ENCODE measurements around the gene ANKRD33B. TPM values are rescaled to one million over a fixed set of nuclear protein-coding genes. Genes with fewer than 3 reads are reported as not detected.

Gene ANKRD33B
- polyA plus RNA-seq, 1 donor from 2014 or later: 1.5 TPM

GRCh38 chr5:10679336-10679988, 115.6 kb downstream of the ANKRD33B start:
- peaks cover 0 to 6% (median 0%) of the 10 kb centered on the region in 3 donors for H3K4me1 Mint-ChIP-seq
- H3K27me3 Mint-ChIP-seq: no peaks in the 10 kb centered on the region
- peaks cover 13% of the 10 kb centered on the region for H3K36me3 Mint-ChIP-seq
- no peak overlapping the region for H3K27ac Mint-ChIP-seq
- H3K4me3 Mint-ChIP-seq: no peak overlapping the region
- peaks cover 0 to 9% (median 6%) of the 10 kb centered on the region in 3 donors for H3K9me3 Mint-ChIP-seq

GRCh38 chr5:10680876-10681481, 117.1 kb downstream of the ANKRD33B start:
- Mint-ChIP-seq H3K9me3 (peaks cover 0 to 9% (median 6%) of the 10 kb centered on the region in 3 donors), H3K27me3 (no peaks in the 10 kb centered on the region), H3K4me3 (no peak overlapping the region), H3K4me1 (peaks cover 13 to 16% (median 13%) of the 10 kb centered on the region in 3 donors), H3K36me3 (peaks cover 14% of the 10 kb centered on the region), H3K27ac (no peak overlapping the region)

- H3K4me3 Mint-ChIP-seq: no peak overlapping the region
- H3K9me3 Mint-ChIP-seq: peaks cover 0 to 7% (median 3%) of the 10 kb centered on the region in 3 donors
- H3K4me1 Mint-ChIP-seq: peaks cover 20 to 22% (median 21%) of the 10 kb centered on the region in 3 donors
- no peaks in the 10 kb centered on the region for H3K27me3 Mint-ChIP-seq
- H3K27ac Mint-ChIP-seq: no peak overlapping the region
- peaks cover 19% of the 10 kb centered on the region for H3K36me3 Mint-ChIP-seq
Observed at GRCh38 chr5:10681731-10682679, 118.1 kb downstream of the ANKRD33B start.

- H3K4me1 Mint-ChIP-seq: peaks cover 20 to 25% (median 21%) of the 10 kb centered on the region in 3 donors
- H3K36me3 Mint-ChIP-seq: peaks cover 15% of the 10 kb centered on the region
- H3K27me3 Mint-ChIP-seq: no peaks in the 10 kb centered on the region
- H3K9me3 Mint-ChIP-seq: peaks cover 0 to 5% (median 0%) of the 10 kb centered on the region in 3 donors
- H3K4me3 Mint-ChIP-seq: no peak overlapping the region
- no peak overlapping the region for H3K27ac Mint-ChIP-seq
Observed at GRCh38 chr5:10682801-10683525, 119.1 kb downstream of the ANKRD33B start.

- Mint-ChIP-seq H3K27me3 (no peaks in the 10 kb centered on the region), H3K9me3 (peaks cover 0 to 5% (median 0%) of the 10 kb centered on the region in 3 donors), H3K36me3 (peaks cover 11% of the 10 kb centered on the region), H3K4me3 (peak overlapping the region in 1 of 4 donors; percentile 76), H3K27ac (peak overlapping the region in 2 of 3 donors; percentile 18 to 25), H3K4me1 (peaks cover 20 to 25% (median 21%) of the 10 kb centered on the region in 3 donors)
Observed at GRCh38 chr5:10684303-10685086, 120.6 kb downstream of the ANKRD33B start.

GRCh38 chr5:10685115-10685521, 121.2 kb downstream of the ANKRD33B start:
- Mint-ChIP-seq H3K9me3 (peaks cover 0 to 5% (median 0%) of the 10 kb centered on the region in 3 donors), H3K4me3 (peak overlapping the region in 1 of 4 donors; percentile 76), H3K27me3 (no peaks in the 10 kb centered on the region), H3K4me1 (peaks cover 20 to 25% (median 21%) of the 10 kb centered on the region in 3 donors), H3K27ac (peak overlapping the region; percentile 6 to 25 (median 18)), H3K36me3 (peaks cover 11% of the 10 kb centered on the region)

GRCh38 chr5:10686890-10687289, 123.0 kb downstream of the ANKRD33B start:
- Mint-ChIP-seq H3K4me1 (peaks cover 20 to 25% (median 23%) of the 10 kb centered on the region in 3 donors), H3K36me3 (peaks cover 9% of the 10 kb centered on the region), H3K4me3 (no peak overlapping the region), H3K9me3 (peaks cover 0 to 5% (median 0%) of the 10 kb centered on the region in 3 donors), H3K27me3 (no peaks in the 10 kb centered on the region), H3K27ac (no peak overlapping the region)

- Mint-ChIP-seq H3K27ac (peak overlapping the region in 1 of 3 donors; percentile 26), H3K9me3 (peaks cover 0 to 5% (median 0%) of the 10 kb centered on the region in 3 donors), H3K36me3 (peaks cover 9% of the 10 kb centered on the region), H3K4me3 (no peak overlapping the region), H3K27me3 (no peaks in the 10 kb centered on the region), H3K4me1 (peaks cover 20 to 25% (median 21%) of the 10 kb centered on the region in 3 donors)
Observed at GRCh38 chr5:10688651-10689171, 124.8 kb downstream of the ANKRD33B start.

- Mint-ChIP-seq H3K27me3 (no peaks in the 10 kb centered on the region), H3K27ac (peak overlapping the region in 1 of 3 donors; percentile 26), H3K36me3 (peaks cover 9% of the 10 kb centered on the region), H3K4me3 (no peak overlapping the region), H3K9me3 (peaks cover 0 to 5% (median 0%) of the 10 kb centered on the region in 3 donors), H3K4me1 (peaks cover 20 to 24% (median 21%) of the 10 kb centered on the region in 3 donors)
Observed at GRCh38 chr5:10689391-10690081, 125.7 kb downstream of the ANKRD33B start.

- Mint-ChIP-seq H3K27me3 (peaks cover 1% of the 10 kb centered on the region), H3K4me3 (no peak overlapping the region), H3K36me3 (peaks cover 9% of the 10 kb centered on the region), H3K27ac (peak overlapping the region in 2 of 3 donors; percentile 41 to 58), H3K4me1 (peaks cover 15 to 18% (median 15%) of the 10 kb centered on the region in 3 donors), H3K9me3 (peaks cover 0 to 5% (median 0%) of the 10 kb centered on the region in 3 donors)
Observed at GRCh38 chr5:10690460-10691440, 126.9 kb downstream of the ANKRD33B start.

GRCh38 chr5:10691826-10692785, 128.2 kb downstream of the ANKRD33B start:
- H3K4me3 Mint-ChIP-seq: no peak overlapping the region
- peaks cover 9 to 16% (median 10%) of the 10 kb centered on the region in 3 donors for H3K4me1 Mint-ChIP-seq
- peaks cover 0 to 3% (median 0%) of the 10 kb centered on the region in 3 donors for H3K9me3 Mint-ChIP-seq
- peaks cover 2% of the 10 kb centered on the region for H3K36me3 Mint-ChIP-seq
- H3K27ac Mint-ChIP-seq: peak overlapping the region in 2 of 3 donors; percentile 51 to 53
- H3K27me3 Mint-ChIP-seq: peaks cover 1% of the 10 kb centered on the region

All from IgD-negative memory B cell (primary cell).